GM21619 (cell line): Measurements from ENCODE around the gene NOX3.

Source experiments
- ATAC-seq: cut with Tn5 transposase; IDR thresholded peaks from one replicate; pipeline ENCODE4 v1.9.1; 2021; ENCODE audit not compliant: unreplicated experiment

The NOX3 gene

GRCh38 chr6:155402656-155403304, 52.9 kb downstream of the NOX3 start:
- no peak for ATAC-seq

GRCh38 chr6:155400654-155400965, 55.0 kb downstream of the NOX3 start:
- no peak for ATAC-seq

GRCh38 chr6:155399745-155400653, 55.6 kb downstream of the NOX3 start:
- no peak for ATAC-seq

GRCh38 chr6:155399062-155399744, 56.4 kb downstream of the NOX3 start:
- no peak for ATAC-seq

GRCh38 chr6:155398701-155399061, 57.0 kb downstream of the NOX3 start:
- no peak for ATAC-seq

- no peak for ATAC-seq
Measured at GRCh38 chr6:155398221-155398620, 57.4 kb downstream of the NOX3 start.

GRCh38 chr6:155397172-155397705, 58.4 kb downstream of the NOX3 start:
- ATAC-seq = no peak

- no peak for ATAC-seq
Measured at GRCh38 chr6:155396605-155397004, 59.0 kb downstream of the NOX3 start.

- ATAC-seq = no peak
Measured at GRCh38 chr6:155395339-155395738, 60.3 kb downstream of the NOX3 start.

- ATAC-seq = no peak
Measured at GRCh38 chr6:155389130-155389529, 66.5 kb downstream of the NOX3 start.

- no peak for ATAC-seq
Measured at GRCh38 chr6:155388591-155388990, 67.0 kb downstream of the NOX3 start.

- no peak for ATAC-seq
Measured at GRCh38 chr6:155387481-155387880, 68.2 kb downstream of the NOX3 start.

- no peak for ATAC-seq
Measured at GRCh38 chr6:155384321-155384952, 71.2 kb downstream of the NOX3 start.

- no peak for ATAC-seq
Measured at GRCh38 chr6:155383913-155384312, 71.7 kb downstream of the NOX3 start.

GRCh38 chr6:155382338-155382685, 73.3 kb downstream of the NOX3 start:
- ATAC-seq = no peak

GRCh38 chr6:155381673-155382337, 73.8 kb downstream of the NOX3 start:
- no peak for ATAC-seq

- no peak for ATAC-seq
Measured at GRCh38 chr6:155380666-155381332, 74.8 kb downstream of the NOX3 start.

- no peak for ATAC-seq
Measured at GRCh38 chr6:155378724-155379123, 76.9 kb downstream of the NOX3 start.

GRCh38 chr6:155378276-155378675, 77.4 kb downstream of the NOX3 start:
- no peak for ATAC-seq

GRCh38 chr6:155377061-155377460, 78.6 kb downstream of the NOX3 start:
- no peak for ATAC-seq
